ENCODE measurements around the gene SYS1. TPM values are rescaled to one million over a fixed set of nuclear protein-coding genes. Genes with fewer than 3 reads are reported as not detected.

Gene SYS1
- polyA plus RNA-seq (15.8 and 16.1 TPM in 2 replicates), polyA minus RNA-seq (41.0 and 46.7 TPM in 2 replicates)

GRCh38 chr20:45362804-45363610 lies at the start of gene SYS1:
Gene SYS1 (plus strand): TSS chr20:45363156. CDS start chr20:45363532, 376 bp downstream.
- Histone ChIP-seq H3K4me3 (ENCODE audit: low read length) (peak within 1 kb of the TSS; percentile 97), H3K9me3 (ENCODE audit: low read length) (no peaks in the 10 kb centered on the region), H3K36me3 (ENCODE audit: insufficient read depth, low read length) (no peaks in the 10 kb centered on the region), H3K4me2 (ENCODE audit: low read length) (peak within 1 kb of the TSS; percentile 99), H3K27ac (ENCODE audit: low read length) (peak within 1 kb of the TSS; percentile 94), H3F3A (ENCODE audit: insufficient read depth, low read length, poor library complexity, severe bottlenecking) (no peaks in the 10 kb centered on the region), H2AFZ (ENCODE audit: low read depth, low read length) (peak within 1 kb of the TSS; percentile 49), H3K9me2 (ENCODE audit: insufficient read depth, low read length) (no peaks in the 10 kb centered on the region), H3K27me3 (ENCODE audit: insufficient read depth, low read depth, low read length) (no peaks in the 10 kb centered on the region), H3K9ac (ENCODE audit: low read length) (peak within 1 kb of the TSS; percentile 87), H3K79me2 (replicated peaks; ENCODE audit: insufficient read depth, low read length) (peaks cover 28% of the 10 kb centered on the region), H4K20me1 (ENCODE audit: insufficient read depth) (no peaks in the 10 kb centered on the region)
- TF ChIP-seq REST (IDR thresholded peaks at IDR 0.05; ENCODE audit: borderline replicate concordance) (peak; percentile 86), EP300 (conservative IDR thresholded peaks at IDR 0.05; ENCODE audit: poor library complexity, severe bottlenecking) (peak; percentile 79), TAF1 (IDR thresholded peaks at IDR 0.05; ENCODE audit: low read depth) (peak; percentile 79), POLR2AphosphoS5 (IDR thresholded peaks at IDR 0.05) (peak; percentile 84), SMC3 (conservative IDR thresholded peaks at IDR 0.05; ENCODE audit: poor library complexity) (peak; percentile 88), EZH2 (IDR thresholded peaks at IDR 0.05; ENCODE audit: borderline replicate concordance, insufficient read depth, low read length, poor library complexity, severe bottlenecking) (no peak), RAD21 (conservative IDR thresholded peaks at IDR 0.05) (peak; percentile 94), MXI1 (conservative IDR thresholded peaks at IDR 0.05; ENCODE audit: poor library complexity, severe bottlenecking) (peak; percentile 98)
- TF ChIP-seq, protein P1, sequence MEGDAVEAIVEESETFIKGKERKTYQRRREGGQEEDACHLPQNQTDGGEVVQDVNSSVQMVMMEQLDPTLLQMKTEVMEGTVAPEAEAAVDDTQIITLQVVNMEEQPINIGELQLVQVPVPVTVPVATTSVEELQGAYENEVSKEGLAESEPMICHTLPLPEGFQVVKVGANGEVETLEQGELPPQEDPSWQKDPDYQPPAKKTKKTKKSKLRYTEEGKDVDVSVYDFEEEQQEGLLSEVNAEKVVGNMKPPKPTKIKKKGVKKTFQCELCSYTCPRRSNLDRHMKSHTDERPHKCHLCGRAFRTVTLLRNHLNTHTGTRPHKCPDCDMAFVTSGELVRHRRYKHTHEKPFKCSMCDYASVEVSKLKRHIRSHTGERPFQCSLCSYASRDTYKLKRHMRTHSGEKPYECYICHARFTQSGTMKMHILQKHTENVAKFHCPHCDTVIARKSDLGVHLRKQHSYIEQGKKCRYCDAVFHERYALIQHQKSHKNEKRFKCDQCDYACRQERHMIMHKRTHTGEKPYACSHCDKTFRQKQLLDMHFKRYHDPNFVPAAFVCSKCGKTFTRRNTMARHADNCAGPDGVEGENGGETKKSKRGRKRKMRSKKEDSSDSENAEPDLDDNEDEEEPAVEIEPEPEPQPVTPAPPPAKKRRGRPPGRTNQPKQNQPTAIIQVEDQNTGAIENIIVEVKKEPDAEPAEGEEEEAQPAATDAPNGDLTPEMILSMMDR (IDR thresholded peaks at IDR 0.05; ENCODE audit: poor library complexity, severe bottlenecking): peak; percentile 100

GRCh38 chr20:45313943-45314342 lies 49.0 kb upstream of the SYS1 start:
- H3K9me3 ChIP-seq (ENCODE audit: low read length): no peaks in the 10 kb centered on the region
- H3K27me3 ChIP-seq (ENCODE audit: insufficient read depth, low read depth, low read length): no peaks in the 10 kb centered on the region
- H3K4me3 ChIP-seq (ENCODE audit: low read length): no peak overlapping the region
- no peak overlapping the region for H3K9ac ChIP-seq (ENCODE audit: low read length)
- H3F3A ChIP-seq (ENCODE audit: insufficient read depth, low read length, poor library complexity, severe bottlenecking): no peaks in the 10 kb centered on the region
- no peak overlapping the region for H3K27ac ChIP-seq (ENCODE audit: low read length)
- H4K20me1 ChIP-seq (ENCODE audit: insufficient read depth): no peaks in the 10 kb centered on the region
- no peak overlapping the region for H3K4me2 ChIP-seq (ENCODE audit: low read length)
- no peaks in the 10 kb centered on the region for H3K36me3 ChIP-seq (ENCODE audit: insufficient read depth, low read length)
- H3K79me2 ChIP-seq (replicated peaks; ENCODE audit: insufficient read depth, low read length): no peaks in the 10 kb centered on the region
- H2AFZ ChIP-seq (ENCODE audit: low read depth, low read length): no peak overlapping the region
- TF ChIP-seq TAF1 (IDR thresholded peaks at IDR 0.05; ENCODE audit: low read depth) (no peak), POLR2AphosphoS5 (IDR thresholded peaks at IDR 0.05) (no peak), RAD21 (conservative IDR thresholded peaks at IDR 0.05) (no peak), EP300 (conservative IDR thresholded peaks at IDR 0.05; ENCODE audit: poor library complexity, severe bottlenecking) (no peak), SMC3 (conservative IDR thresholded peaks at IDR 0.05; ENCODE audit: poor library complexity) (no peak), EZH2 (IDR thresholded peaks at IDR 0.05; ENCODE audit: borderline replicate concordance, insufficient read depth, low read length, poor library complexity, severe bottlenecking) (no peak), MXI1 (conservative IDR thresholded peaks at IDR 0.05; ENCODE audit: poor library complexity, severe bottlenecking) (no peak), REST (IDR thresholded peaks at IDR 0.05; ENCODE audit: borderline replicate concordance) (no peak)
- TF ChIP-seq, protein P1 (IDR thresholded peaks at IDR 0.05; ENCODE audit: poor library complexity, severe bottlenecking): no peak
- H3K9me2 ChIP-seq (ENCODE audit: insufficient read depth, low read length): no peaks in the 10 kb centered on the region

All from neural cell (in vitro differentiated cells).